PC-3 (cell line): ENCODE measurements around the gene LINGO1.

ENCODE experiments used
- CTCF ChIP-seq: fragments of 300-600 bp; sonication (generic); conservative IDR thresholded peaks from 2 replicates; pipeline ENCODE4 v1.5.1; 2017; ENCODE audit warnings: antibody characterized with exemption, low read depth, mild to moderate bottlenecking, low read length
- EZH2 ChIP-seq: fragments of 300-600 bp; sonication (generic); IDR thresholded peaks from one replicate; pipeline ENCODE4 v1.6.1; 2017; ENCODE audit warnings: antibody characterized with exemption, mild to moderate bottlenecking, low read length; ENCODE audit not compliant: unreplicated experiment

- TF ChIP-seq CTCF (no peak), EZH2 (no peak)
Measured at GRCh38 chr15:77628010-77628409, 4.7 kb downstream of the LINGO1 start.
